GM18873 (cell line): ENCODE results near the gene ANKFN1.

ENCODE experiments used
- ATAC-seq: cut with Tn5 transposase; IDR thresholded peaks from one replicate; pipeline ENCODE4 v1.9.1; 2021; ENCODE audit warnings: mild to moderate bottlenecking, moderate library complexity, moderate number of reproducible peaks; ENCODE audit not compliant: unreplicated experiment, low FRiP score

The ANKFN1 gene

DNA sequence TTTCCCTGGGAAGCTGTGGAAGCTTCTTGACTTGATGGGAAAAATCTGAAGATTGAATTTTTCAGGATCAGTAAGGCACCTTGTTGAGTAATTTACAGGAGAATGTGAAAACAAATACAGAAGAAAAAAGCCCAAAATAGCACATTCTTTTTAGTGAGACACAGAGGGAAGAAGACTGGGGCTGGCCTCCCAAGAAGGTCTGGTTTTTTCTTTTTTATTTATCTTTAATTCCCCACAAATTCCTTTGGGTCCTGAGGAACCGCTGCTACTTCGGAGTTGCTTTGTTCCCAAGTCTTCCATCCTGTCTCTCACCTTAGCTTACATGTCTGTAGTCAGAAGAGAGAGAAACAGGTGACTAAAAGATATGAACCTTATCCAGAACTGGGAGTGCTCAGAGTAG is 273.6 kb downstream of the ANKFN1 start:
- no peak for ATAC-seq

DNA sequence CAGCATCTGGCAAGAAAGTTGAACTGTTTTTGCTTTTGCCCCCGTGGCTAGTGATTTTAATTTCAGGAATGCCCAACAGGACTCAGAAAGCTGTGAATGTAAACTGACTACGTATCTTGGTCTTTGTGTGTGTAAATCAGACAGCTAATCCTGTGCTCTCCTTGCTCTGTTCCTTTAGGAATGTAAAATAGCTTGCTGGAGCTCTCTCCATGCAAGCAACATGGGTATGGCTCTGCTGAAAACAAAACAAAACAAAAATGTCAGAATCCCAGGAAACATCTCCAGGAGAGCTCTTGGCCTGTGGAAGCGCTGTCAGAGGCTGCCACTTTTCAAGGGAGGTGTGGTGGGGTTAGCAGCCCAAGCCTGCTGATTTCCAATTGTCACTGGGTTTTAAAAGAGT is 278.5 kb downstream of the ANKFN1 start:
- ATAC-seq = no peak

DNA sequence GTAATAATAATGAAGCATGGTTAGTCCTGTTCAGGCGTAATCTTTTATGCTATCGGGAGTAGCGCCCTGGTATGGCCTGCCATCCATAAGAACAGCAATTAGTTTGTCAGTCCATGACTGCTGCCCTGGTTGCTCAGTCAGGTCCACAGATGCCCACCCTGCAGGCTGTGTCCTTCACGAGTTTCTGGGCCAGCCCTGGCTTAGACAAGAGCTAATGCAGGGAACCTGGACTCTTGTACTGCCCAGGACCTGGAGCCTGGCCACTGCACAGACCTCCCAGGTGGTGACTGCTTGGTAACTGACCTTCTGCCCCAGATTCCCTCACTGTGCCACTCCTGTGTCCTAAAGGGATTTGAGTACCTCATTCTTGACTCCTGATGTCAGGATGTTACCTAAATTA is 279.2 kb downstream of the ANKFN1 start:
- no peak for ATAC-seq

DNA sequence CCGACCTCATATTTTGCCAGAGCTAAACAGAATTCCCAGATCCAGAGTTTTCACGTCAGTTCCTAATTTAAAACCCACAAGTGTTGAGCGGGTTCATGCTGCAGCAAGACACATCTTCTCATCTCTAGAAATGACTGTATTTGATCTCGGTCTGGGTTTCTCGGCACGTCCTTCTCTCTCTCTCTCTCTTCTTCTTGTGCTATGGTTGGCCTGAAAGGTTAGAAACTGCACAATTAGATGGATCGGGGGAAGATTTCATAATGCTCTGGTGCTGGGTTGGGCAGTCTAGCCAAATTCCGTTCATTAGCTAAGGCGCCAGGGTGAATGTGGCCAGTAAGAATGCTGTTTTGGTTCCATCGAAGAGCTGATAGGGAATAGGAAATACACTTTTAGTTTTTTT is 281.3 kb downstream of the ANKFN1 start:
- no peak for ATAC-seq

DNA sequence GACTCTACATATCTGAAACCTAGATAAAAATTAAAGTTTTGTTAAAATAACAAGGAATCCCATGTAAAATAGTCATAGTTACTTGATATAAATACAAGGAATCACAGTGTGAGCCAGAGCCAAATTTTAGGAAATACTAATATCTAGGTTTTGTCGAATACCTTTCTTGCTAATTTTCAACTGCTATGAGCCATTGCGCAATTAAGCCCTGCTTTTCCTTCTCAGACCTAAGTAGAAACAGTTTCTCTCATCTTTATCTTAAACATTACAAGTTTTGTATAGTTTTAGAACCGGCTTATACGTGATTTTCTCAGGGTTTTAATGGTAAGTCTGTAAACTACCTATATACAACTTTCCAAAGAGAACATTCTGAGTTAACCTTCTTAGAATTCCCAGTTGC is 282.9 kb downstream of the ANKFN1 start:
- ATAC-seq = no peak

- no peak for ATAC-seq
These were observed 287.1 kb downstream of the ANKFN1 start for GRCh38 chr17:56440419-56440818.

DNA sequence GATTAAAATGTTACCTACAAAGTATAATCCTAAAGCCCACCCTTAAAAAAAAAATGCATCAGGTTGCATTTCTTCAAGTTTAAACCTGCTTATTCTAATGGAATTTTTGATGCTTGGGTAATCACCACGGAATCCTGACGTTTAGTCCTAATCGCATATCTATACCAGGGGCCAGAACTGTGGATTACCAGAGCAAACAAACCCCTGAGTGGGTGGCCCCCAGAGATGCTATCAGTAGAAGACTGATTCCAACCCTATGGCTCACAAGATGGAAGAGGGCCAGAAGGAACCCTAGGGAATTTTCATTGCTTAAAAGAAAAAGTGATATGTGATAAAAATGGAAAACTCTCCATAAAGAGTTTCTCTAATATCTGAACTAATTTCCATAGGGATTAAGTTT is 288.0 kb downstream of the ANKFN1 start:
- ATAC-seq = no peak

- ATAC-seq = no peak
These were observed 292.6 kb downstream of the ANKFN1 start for GRCh38 chr17:56445692-56446411.

- no peak for ATAC-seq
These were observed 293.9 kb downstream of the ANKFN1 start for GRCh38 chr17:56447171-56447570.

GRCh38 chr17:56448371-56448770 is 295.1 kb downstream of the ANKFN1 start:
- ATAC-seq = no peak

- no peak for ATAC-seq
These were observed 295.9 kb downstream of the ANKFN1 start for GRCh38 chr17:56449176-56449575.

- no peak for ATAC-seq
These were observed 298.4 kb downstream of the ANKFN1 start for GRCh38 chr17:56451629-56452028.

- ATAC-seq = no peak
These were observed 299.2 kb downstream of the ANKFN1 start for GRCh38 chr17:56452461-56452860.

GRCh38 chr17:56457501-56457900 is 304.2 kb downstream of the ANKFN1 start:
- ATAC-seq = no peak

GRCh38 chr17:56465886-56466285 is 312.6 kb downstream of the ANKFN1 start:
- ATAC-seq = no peak

GRCh38 chr17:56468840-56469239 is 315.6 kb downstream of the ANKFN1 start:
- ATAC-seq = no peak

DNA sequence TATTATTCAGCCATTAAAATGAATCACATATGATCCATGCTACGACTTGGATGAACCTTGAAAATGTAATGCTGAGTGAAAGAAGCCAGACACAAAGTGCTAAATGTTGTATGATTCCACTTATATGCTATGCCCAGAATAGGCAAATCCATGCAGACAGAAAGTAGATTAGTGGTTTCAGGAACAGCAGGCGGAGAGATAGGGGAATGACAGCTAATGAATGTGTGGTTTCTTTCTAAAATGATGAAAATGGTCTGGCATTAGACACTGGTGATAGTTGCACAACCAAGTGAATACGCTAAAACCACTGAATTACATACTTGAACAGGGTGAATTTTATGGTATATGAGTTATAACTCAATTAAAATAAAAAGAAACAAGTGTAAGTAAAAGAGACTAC is 318.4 kb downstream of the ANKFN1 start:
- no peak for ATAC-seq

DNA sequence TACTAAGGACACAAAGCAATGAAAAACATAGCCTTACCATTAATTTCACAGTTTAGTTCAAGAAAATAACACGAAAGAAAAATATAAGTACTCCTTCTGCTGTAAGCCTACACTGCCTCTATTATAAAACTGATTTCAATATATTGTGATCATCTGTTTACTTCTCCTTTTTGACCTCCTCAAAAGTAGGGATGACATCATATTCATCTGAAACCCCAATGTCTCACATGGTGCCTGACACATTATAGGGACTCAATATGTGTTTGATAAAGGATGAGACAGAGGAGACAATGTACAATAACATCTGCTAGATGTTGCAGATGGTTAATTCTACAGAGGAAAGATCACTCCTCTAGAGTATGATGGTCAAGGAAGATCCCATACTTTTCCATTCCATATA is 321.8 kb downstream of the ANKFN1 start:
- no peak for ATAC-seq

DNA sequence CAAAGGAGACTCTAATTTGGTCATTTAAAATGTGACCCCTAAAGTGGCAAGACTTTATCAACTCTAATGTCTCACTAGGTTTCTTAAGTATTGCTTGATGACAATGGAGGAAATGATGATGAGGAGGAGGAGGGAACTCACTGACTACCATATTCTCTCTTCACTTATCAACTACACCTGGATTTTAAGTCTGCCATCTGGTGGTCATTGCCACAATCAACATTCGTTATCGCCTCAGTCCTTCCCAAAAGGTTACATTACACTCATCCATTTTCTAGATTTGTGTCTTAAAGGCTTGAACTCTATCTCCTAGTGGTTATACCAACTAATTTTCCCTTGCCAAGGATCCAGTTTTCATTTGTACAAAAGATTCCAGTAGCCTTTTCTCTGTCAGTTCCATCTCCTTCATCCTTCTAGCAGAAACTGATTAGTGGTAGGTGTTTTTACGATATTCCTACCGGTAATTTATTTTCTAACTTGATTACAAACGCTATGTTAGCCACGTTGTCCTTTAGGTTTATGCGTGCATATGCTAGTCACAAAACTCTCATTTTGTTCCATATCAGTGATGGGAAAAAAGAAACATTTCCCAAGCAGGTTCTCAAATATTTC is 325.7 kb downstream of the ANKFN1 start:
- ATAC-seq = no peak

DNA sequence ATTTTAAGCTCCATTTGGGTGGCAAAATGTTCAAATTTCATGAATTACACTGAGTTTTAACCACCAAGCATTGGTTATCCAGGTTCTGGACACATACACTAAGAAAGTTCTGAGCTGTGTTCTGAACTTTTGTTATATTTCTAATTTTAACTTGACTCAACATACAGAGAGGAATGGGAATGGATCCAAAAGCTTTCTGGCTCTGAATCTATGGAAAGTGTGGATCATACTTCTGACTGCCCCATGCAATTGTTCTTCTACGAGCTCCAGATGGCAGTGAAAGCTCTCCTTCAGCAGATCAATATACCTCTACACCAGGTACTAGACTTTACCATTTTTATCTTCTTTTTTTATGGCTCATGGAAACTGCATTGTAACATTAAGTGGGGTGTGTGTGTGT is 327.2 kb downstream of the ANKFN1 start:
- no peak for ATAC-seq

DNA sequence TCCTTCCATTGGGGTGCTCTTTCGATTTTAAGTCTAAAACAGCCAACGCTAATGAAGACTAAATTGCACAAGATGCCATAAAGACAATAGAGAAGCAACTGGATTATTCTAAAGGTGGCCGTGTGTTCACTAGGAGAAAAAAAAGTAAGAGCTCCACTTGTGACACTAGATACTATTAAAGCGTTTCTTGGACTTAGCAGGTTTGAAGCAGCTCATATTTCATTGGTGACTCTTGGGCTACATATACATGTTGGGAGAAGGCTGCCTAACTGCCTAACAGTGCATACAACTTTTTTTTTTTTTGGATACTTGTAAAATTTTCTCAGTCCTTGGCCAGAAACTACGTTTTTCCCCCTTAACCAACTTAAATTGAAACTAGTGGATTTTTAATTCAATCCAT is 328.4 kb downstream of the ANKFN1 start:
- ATAC-seq = no peak

- no peak for ATAC-seq
These were observed 329.0 kb downstream of the ANKFN1 start for GRCh38 chr17:56482229-56482628.
